Heart right ventricle (tissue), 16 donors: Measurements from ENCODE around the gene CAVIN1. TPM values are rescaled to one million over a fixed set of nuclear protein-coding genes. Genes with fewer than 3 reads are reported as not detected.

ENCODE experiments used
- ATAC-seq, 8 donors: fragments of 200-7000 bp; cut with Tn5 transposase; one replicate each; pipeline ENCODE4 v1.9.1; 2020; ENCODE audit warnings: mild to moderate bottlenecking in 8 of 8, moderate library complexity in 8 of 8, moderate number of reproducible peaks in 1 of 8
- DNase-seq, 2 donors: peaks; one replicate each; pipeline ENCODE4 v3.0.0-alpha.2; 2020
- H3K27ac ChIP-seq, 10 donors: fragments of 200-600 bp; sonication (generic) in 2 of 10; one replicate each; pipeline versions ENCODE4 v1.5.0 to v1.8.0; 2020 to 2022; ENCODE audit warnings: mild to moderate bottlenecking in 3 of 10
- H3K27me3 ChIP-seq, 7 donors: fragments of 200-600 bp; one replicate each; pipeline ENCODE4 v1.8.0; 2021 to 2022; ENCODE audit warnings: mild to moderate bottlenecking in 2 of 7
- H3K36me3 ChIP-seq, 9 donors: fragments of 200-600 bp; sonication (generic) in 1 of 9; one replicate each; pipeline versions ENCODE4 v1.5.0 to v1.8.0; 2020 to 2022; ENCODE audit warnings: mild to moderate bottlenecking in 2 of 9
- H3K4me1 ChIP-seq, 9 donors: fragments of 200-600 bp; sonication (generic) in 1 of 9; one replicate each; pipeline versions ENCODE4 v1.5.0 to v1.8.0; 2020 to 2022; ENCODE audit warnings: mild to moderate bottlenecking in 4 of 9
- H3K4me3 ChIP-seq, 10 donors: fragments of 200-600 bp; sonication (generic) in 2 of 10; one replicate each; pipeline versions ENCODE4 v1.5.0 to v1.8.0; 2020 to 2022; ENCODE audit warnings: mild to moderate bottlenecking in 7 of 10, moderate library complexity in 2 of 10
- H3K9me3 ChIP-seq, 11 donors: fragments of 200-600 bp in 10 of 11; sonication (generic) in 2 of 11; one replicate each; pipeline versions ENCODE4 v1.5.0 to v1.8.0; 2013 to 2022; ENCODE audit warnings: mild to moderate bottlenecking in 2 of 11, control low read depth in 1 of 11, moderate library complexity in 1 of 11
- CTCF ChIP-seq, 9 donors: fragments of 200-600 bp; sonication (generic) in 2 of 9; IDR thresholded peaks; one replicate each; pipeline versions ENCODE4 v1.5.0 to v1.8.0; 2021 to 2022; ENCODE audit warnings: antibody characterized with exemption in 9 of 9, mild to moderate bottlenecking in 5 of 9, moderate library complexity in 1 of 9
- WGBS, 2 donors: extraction: QIAGEN DNeasy Blood & Tissue Kit; methylation state at CpG; one replicate each; pipeline ENCODE4 v1.1.7; 2013; ENCODE audit warnings: inconsistent platforms in 1 of 2; 5-methylcytosine and 5-hydroxymethylcytosine counted together
- intact Hi-C, 10 donors: fragments of 100-400 bp; cut with DNase I; formaldehyde crosslinking; loops; one replicate each; pipeline versions ENCODE4 v1.11.1 to v1.14.2; 2022
- long read RNA-seq, 3 donors: library from polyadenylated mRNA; unstranded; transcript quantifications; one replicate each; pipeline ENCODE4 v2.0.0, GENCODE V29; 2020 to 2021
- polyA plus RNA-seq, 2 donors: library from polyadenylated mRNA; stranded (reverse); fragments of 200-250 nt; gene quantifications; one replicate each; pipeline ENCODE4 v1.2.3, GENCODE V29; 2013
- total RNA-seq, 10 donors: library from RNA; stranded (reverse); fragmentation: NEBNext Ultra II Directional in 3 of 10; extraction: Animal tissue kit (Norgen Biotek cat#: 25700) in 3 of 10; gene quantifications; one replicate each; pipeline versions ENCODE4 v1.2.1 to v1.2.4, GENCODE V29; 2021 to 2023
- donor health status: Arrhythmogenic right ventricular cardiomyopathy.
- donor health status: ischemic (EF 13 %, LVEDD 7.1; RV severe dilation, severe dysfunction).
- donor health status: healthy with polysubstance abuse.
- donor health status: DM: no; HTN: yes; CAD: no.
- donor health status: DM: no; HTN: no; CAD: no.
- donor health status: ischemic (EF 25% LVEDD 6.9; RV normal size, moderate dysfunction).
- donor health status: ischemic (EF 25% LVEDD 5.7; RV mildly dilated, moderate dysfunction).
- donor health status: healthy.
- donor health status: DM: yes; HTN: yes; CAD: no.
- donor health status: Ischemic cardiomyopathy.
- donor health status: ischemic (EF 35%, LVEDD 5.7; RV mildly dilated, moderate dysfunction).
- donor health status: nonischemic (EF 11% LVEDD 7.7; RV severe dilation, severe dysfunction).
- donor health status: DM: yes; HTN: yes; CAD: no.
- donor health status: PGD.
- donor health status: ischemic (EF 29% LVEDD 5.4; RV normal size, mild dysfunction).
- donor health status: nonischemic (EF 23%, LVEDD 6.1; RV moderate dilation, normal function).

Gene CAVIN1
- total RNA-seq (100 to 1,000 TPM; 176 to 300 (median 241) TPM), polyA plus RNA-seq (100 to 1,000 TPM; 131 to 198 TPM)
- long read RNA-seq, donor 1, transcript CAVIN1-201 (2 exons, 3,828 nt): major isoform, 232 of 478 reads
- long read RNA-seq, donor 1, partial matches to known transcripts: 244 of 478 reads
- long read RNA-seq, donor 1, other reads (novel, unspliced or antisense): 2 of 478 reads
- long read RNA-seq, donor 2, transcript CAVIN1-201 (2 exons, 3,828 nt): major isoform, 202 of 501 reads
- long read RNA-seq, donor 2, partial matches to known transcripts: 295 of 501 reads
- long read RNA-seq, donor 2, other reads (novel, unspliced or antisense): 4 of 501 reads
- long read RNA-seq, donor 3, transcript CAVIN1-201 (2 exons, 3,828 nt): major isoform, 281 of 1,444 reads
- long read RNA-seq, donor 3, partial matches to known transcripts: 1,156 of 1,444 reads
- long read RNA-seq, donor 3, other reads (novel, unspliced or antisense): 7 of 1,444 reads

- Histone ChIP-seq H3K27ac (peak within 1 kb of the TSS; percentile 95 to 100 (median 99)), H3K4me3 (peak within 1 kb of the TSS; percentile 79 to 100 (median 96)), H3K27me3 (peaks cover 0 to 54% (median 0%) of the 10 kb centered on the region in 7 donors), H3K4me1 (peaks cover 6 to 64% (median 39%) of the 10 kb centered on the region in 9 donors), H3K9me3 (no peaks in the 10 kb centered on the region), H3K36me3 (peaks cover 0 to 8% (median 0%) of the 10 kb centered on the region in 9 donors)
- ATAC-seq (peak; percentile 91 to 96 (median 92)), DNase-seq (peak; percentile 100)
- intact Hi-C loops: loop anchor here in 8 of 10 donors (2.0 to 10.0 kb wide), 6 partner anchors 16 to 254 kb away; partner anchors contain the start of genes ATP6V0A1 (in 5 of the 8) and PLEKHH3 (in 1 of the 8)
- 1% methylated on average over 57 to 58 of the region's 58 CpGs for WGBS, 2 donors
- TF ChIP-seq CTCF (IDR thresholded peaks at IDR 0.05): peak in 2 of 9 donors; percentile 19 to 21
Measured at GRCh38 chr17:42422958-42423712, at the start of gene CAVIN1. Gene CAVIN1, minus strand, starts transcription at chr17:42423256. Its CDS starts 159 bp downstream, at chr17:42423097.

GRCh38 chr17:42467889-42468288 lies 44.8 kb upstream of the CAVIN1 start:
- Histone ChIP-seq H3K4me3 (no peak overlapping the region), H3K27ac (no peak overlapping the region), H3K9me3 (no peaks in the 10 kb centered on the region), H3K4me1 (peaks cover 0 to 7% (median 0%) of the 10 kb centered on the region in 9 donors), H3K36me3 (peaks cover 0 to 100% (median 59%) of the 10 kb centered on the region in 9 donors), H3K27me3 (no peaks in the 10 kb centered on the region)
- 76 to 81% methylated on average over 5 of the region's 5 CpGs for WGBS, 2 donors
- ATAC-seq: no peak
- DNase-seq: no peak
- intact Hi-C loops: no loop called here
- no peak for TF ChIP-seq CTCF (IDR thresholded peaks at IDR 0.05)

- peaks cover 0 to 29% (median 16%) of the 10 kb centered on the region in 9 donors for H3K4me1 ChIP-seq
- no peak for TF ChIP-seq CTCF (IDR thresholded peaks at IDR 0.05)
- 79 to 80% methylated on average over 4 of the region's 4 CpGs for WGBS, 2 donors
- DNase-seq: no peak
- H3K9me3 ChIP-seq: no peaks in the 10 kb centered on the region
- no peak overlapping the region for H3K4me3 ChIP-seq
- no peaks in the 10 kb centered on the region for H3K27me3 ChIP-seq
- H3K36me3 ChIP-seq: peaks cover 0 to 86% (median 28%) of the 10 kb centered on the region in 9 donors
- intact Hi-C loops: loop anchor here in 2 of 10 donors (5.0 kb wide), 3 partner anchors 37 to 142 kb away; partner anchors contain the start of gene CAVIN1 (in 1 of the 2)
- no peak overlapping the region for H3K27ac ChIP-seq
- no peak for ATAC-seq
Measured at GRCh38 chr17:42463976-42464400, 40.9 kb upstream of the CAVIN1 start.

- Histone ChIP-seq H3K27ac (peak overlapping the region in 7 of 10 donors; percentile 24 to 96 (median 93)), H3K4me3 (peak overlapping the region in 8 of 10 donors; percentile 67 to 87 (median 78)), H3K36me3 (peaks cover 0 to 50% (median 12%) of the 10 kb centered on the region in 9 donors), H3K4me1 (peaks cover 2 to 59% (median 34%) of the 10 kb centered on the region in 9 donors), H3K9me3 (no peaks in the 10 kb centered on the region), H3K27me3 (no peaks in the 10 kb centered on the region)
- TF ChIP-seq CTCF (IDR thresholded peaks at IDR 0.05): no peak
- ATAC-seq (no peak), DNase-seq (no peak)
- WGBS, 2 donors: 82 to 90% methylated on average over 1 of the region's 1 CpG
- intact Hi-C loops: loop anchor here in 2 of 10 donors (5.0 kb wide), 3 partner anchors 33 to 138 kb away; partner anchors contain the start of gene CAVIN1 (in 1 of the 2)
Measured at GRCh38 chr17:42460371-42460770, 37.3 kb upstream of the CAVIN1 start.
